NCI-H345 (cell line): Measurements from ENCODE around the gene FRG2C.
"Not testable (repeated sequence)": the region's sequence is repeated elsewhere in the genome, so short reads cannot be mapped to it uniquely, and the experiment has no call there.

Experiments
- DNase-seq: peaks from one replicate; lab custom pipeline; 2025; lab: John Stamatoyannopoulos, UW

FRG2C gene

DNA sequence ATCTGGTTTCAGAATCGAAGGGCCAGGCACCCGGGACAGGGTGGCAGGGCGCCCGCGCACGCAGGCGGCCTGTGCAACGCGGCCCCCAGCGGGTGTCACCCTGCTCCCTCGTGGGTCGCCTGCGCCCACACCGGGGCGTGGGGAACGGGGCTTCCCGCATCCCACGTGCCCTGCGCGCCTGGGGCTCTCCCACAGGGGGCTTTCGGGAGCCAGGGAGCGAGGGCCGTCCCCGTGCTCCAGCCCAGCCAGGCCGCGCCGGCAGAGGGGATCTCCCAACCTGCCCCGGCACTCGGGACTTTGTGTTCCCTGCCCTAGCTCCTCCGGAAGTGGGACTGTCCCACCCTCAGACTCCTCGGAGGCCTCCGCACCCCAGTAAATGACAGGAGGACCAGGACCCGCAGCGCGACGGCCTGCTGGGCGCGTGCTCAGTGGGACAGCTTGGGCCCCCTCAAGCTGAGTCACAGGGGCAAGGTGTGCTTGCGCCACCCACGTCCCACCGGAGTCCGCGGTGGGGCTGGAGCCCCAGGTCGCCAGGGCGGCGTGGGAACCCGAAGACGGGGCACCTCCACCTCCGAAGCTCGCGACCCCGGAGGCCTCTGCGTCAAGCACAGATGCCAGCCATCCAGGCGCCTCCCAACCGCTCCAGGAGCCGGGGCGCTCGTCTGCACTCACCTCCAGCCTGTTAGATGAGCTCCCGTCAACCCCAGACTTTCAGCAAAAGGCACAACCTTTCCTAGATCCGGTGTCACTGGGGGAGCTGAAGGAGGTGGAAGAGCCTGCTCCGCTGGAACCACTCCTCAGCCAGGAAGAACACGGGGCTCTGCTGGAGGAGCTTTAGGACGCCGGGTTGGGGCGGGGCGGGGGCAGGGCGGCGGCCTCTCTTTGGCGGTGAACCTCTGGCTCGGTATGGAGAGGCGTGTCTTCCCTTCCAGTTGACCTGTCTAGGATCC is 5.5 kb downstream of the FRG2C start:
- not testable (repeated sequence) for DNase-seq

GRCh38 chr3:75670298-75671286 is 6.5 kb downstream of the FRG2C start:
- not testable (repeated sequence) for DNase-seq

DNA sequence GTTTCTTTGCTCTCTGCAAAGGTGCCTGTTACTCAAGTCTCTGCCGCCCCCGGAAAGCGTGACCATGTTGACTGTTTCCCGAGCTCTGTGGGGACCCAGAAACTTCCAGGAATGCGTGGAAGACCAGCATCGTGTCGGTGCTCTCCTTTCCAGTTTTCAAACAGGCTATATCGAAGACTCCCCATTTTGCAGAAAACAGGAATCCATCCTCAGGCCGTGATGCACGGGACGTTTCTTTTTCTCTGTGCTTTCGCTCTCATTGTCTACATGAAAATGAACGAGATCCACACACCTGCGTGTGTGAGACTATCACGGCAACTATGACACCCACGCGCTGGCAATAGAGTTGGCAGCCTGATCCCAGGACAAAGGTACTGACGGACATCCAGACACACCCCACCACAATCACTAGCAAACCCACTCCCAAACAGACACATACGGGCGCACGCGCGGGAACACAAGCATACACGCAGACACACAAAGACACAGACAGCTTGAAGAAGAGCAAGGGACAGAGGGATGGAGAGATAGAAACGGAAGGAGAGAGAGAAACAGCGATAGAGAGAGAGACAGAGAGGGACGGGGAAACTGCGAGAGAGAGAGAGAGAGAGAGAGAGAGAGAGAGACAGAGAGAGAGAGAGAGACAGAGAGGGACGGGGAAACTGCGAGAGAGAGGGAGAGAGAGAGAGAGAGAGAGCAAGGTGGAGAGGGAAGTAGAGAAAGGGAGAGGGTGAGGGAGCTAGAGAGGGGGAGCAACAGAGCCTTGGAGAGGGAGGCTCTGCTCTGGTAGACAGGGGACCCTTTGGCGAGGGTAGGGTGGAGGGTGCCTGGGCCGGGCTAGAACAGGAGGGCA is 7.4 kb downstream of the FRG2C start:
- DNase-seq: not testable (repeated sequence)

DNA sequence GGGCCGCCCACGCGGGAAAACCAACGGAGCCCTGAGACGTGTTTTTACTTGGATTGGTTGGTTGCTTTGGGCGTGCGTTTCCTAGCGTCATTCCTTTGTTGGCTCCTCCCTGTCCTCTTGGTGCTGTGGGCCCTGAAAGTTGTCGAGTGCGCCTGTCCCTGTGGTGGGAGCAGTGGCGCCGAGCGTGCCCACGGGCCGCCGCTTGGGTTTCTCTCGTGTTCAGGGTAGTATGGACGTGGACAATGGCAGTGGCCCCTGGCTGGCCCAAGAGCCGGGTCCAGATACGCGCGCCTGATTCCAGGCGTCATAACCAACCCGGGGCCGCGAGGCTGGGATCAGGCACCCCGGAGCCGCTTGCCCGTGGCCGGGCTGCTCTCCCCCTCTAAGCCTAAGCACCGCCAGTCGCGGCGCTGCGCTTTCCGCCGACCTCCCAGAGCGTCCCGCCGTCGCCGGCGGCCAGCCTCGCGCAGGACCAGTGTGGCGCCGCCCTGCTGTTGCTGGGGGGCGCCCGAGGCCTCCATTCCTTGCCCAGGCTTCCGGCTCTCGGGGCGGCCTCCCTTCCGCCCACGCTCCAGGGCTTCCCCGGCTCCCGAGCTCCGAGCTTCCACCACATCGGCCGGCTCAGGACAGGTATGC is 8.1 kb downstream of the FRG2C start:
- DNase-seq: not testable (repeated sequence)

DNA sequence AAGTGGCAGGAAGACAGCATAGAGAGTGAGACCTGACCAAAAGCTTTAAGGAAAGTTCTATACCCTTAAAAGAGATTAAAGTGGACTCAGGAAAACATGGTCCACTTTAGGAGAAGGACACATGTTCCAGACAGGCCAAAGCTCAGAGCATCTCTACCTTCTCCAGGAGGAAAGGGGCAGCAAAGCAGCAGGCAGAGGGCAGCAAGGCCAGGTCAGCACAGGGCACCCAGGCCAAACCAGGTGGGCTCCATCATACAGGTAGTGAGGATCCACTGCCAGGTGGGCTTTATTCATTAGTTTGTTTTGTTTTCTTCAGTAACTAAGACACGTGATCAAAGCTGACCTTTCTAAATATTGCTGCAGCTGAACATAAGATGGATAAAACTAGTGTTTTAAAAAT is 19.8 kb downstream of the FRG2C start:
- DNase-seq: not testable (repeated sequence)

DNA sequence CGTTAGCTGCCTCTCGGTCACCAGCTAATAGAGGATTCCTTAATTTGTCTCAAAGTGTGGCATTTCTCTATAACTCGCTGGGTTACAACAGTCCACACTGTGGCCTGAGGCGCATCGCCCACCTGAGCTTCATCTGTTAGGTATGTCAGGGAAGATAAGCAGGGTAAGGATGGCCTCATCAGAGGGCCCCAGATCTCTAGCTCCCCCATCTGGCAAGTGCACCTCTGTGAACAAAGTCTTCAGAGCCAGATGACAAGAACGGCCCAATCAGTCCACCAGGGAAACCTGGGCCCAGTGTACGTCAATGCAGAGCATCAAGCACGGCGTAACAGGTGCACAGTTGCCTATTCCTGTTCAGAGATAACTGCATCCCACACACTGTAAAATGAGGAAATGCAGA is 23.2 kb downstream of the FRG2C start:
- no peak for DNase-seq

GRCh38 chr3:75692061-75692460 is 27.9 kb downstream of the FRG2C start:
- no peak for DNase-seq
